HEK293 (cell line): ENCODE measurements around the gene EZH2.

ENCODE experiments used
- CTCF ChIA-PET: fragments of 350-600 bp; formaldehyde crosslinking; extraction: SDS; loops from one replicate; lab custom pipeline; 2021; ENCODE audit warnings: antibody characterized with exemption; lab: Yijun Ruan, JAX
- POLR2A ChIA-PET: fragments of 300-600 bp; formaldehyde crosslinking; extraction: SDS; loops from one replicate; lab custom pipeline; 2020; ENCODE audit warnings: antibody characterized with exemption, inconsistent platforms; lab: Yijun Ruan, JAX
- H3K27ac ChIP-seq: fragments of 200-500 bp; sonication (Bioruptor generic); 2 replicates; pipeline ENCODE4 v1.5.1; 2014; ENCODE audit warnings: low read depth, low read length, control low read depth, inconsistent platforms; ENCODE audit errors: extremely low read depth
- H3K36me3 ChIP-seq, 2 experiments: fragments of 200-500 bp in 1 of 2; sonication (Bioruptor generic) in 1 of 2; 1 replicate in 1 of 2; 2 replicates in 1 of 2; pipeline ENCODE4 v1.5.1; 2014 to 2017; ENCODE audit warnings: inconsistent platforms in 2 of 2, low read length in 2 of 2; ENCODE audit not compliant: control insufficient read depth in 2 of 2, insufficient read depth in 1 of 2
- H3K4me1 ChIP-seq: fragments of 200-500 bp; sonication (Bioruptor generic); 2 replicates; pipeline ENCODE4 v1.5.1; 2014; ENCODE audit warnings: mild to moderate bottlenecking, low read length, inconsistent platforms; ENCODE audit not compliant: control insufficient read depth, insufficient read depth
- H3K4me3 ChIP-seq: 2 replicates; pipeline ENCODE4 v1.5.1; 2011; ENCODE audit warnings: low read depth, mild to moderate bottlenecking, control low read depth, low read length, moderate library complexity
- H3K9me3 ChIP-seq: fragments of 200-500 bp; sonication (Bioruptor generic); 2 replicates; pipeline ENCODE4 v1.5.1; 2014; ENCODE audit warnings: low read depth, low read length, inconsistent platforms; ENCODE audit not compliant: control insufficient read depth, insufficient read depth
- BCL11A ChIP-seq: fragments of 450-650 bp; formaldehyde crosslinking; IDR thresholded peaks from 2 replicates; pipeline ENCODE4 v1.5.1; 2016; ENCODE audit warnings: low read depth, missing biosample characterization, missing genetic modification characterization
- HOXD13 ChIP-seq: sonication (generic); formaldehyde crosslinking; IDR thresholded peaks from 2 replicates; pipeline ENCODE4 v1.8.0; 2022; ENCODE audit warnings: missing genetic modification reagents, borderline replicate concordance
- INSM2 ChIP-seq: fragments of 450-650 bp; formaldehyde crosslinking; IDR thresholded peaks from 2 replicates; pipeline ENCODE4 v1.5.1; 2016; ENCODE audit warnings: missing biosample characterization, missing genetic modification characterization
- PRDM2 ChIP-seq: fragments of 450-650 bp; formaldehyde crosslinking; IDR thresholded peaks from 2 replicates; pipeline ENCODE4 v1.5.1; 2016; ENCODE audit warnings: missing biosample characterization, missing genetic modification characterization, borderline replicate concordance
- SALL2 ChIP-seq: fragments of 450-650 bp; formaldehyde crosslinking; IDR thresholded peaks from 2 replicates; pipeline ENCODE4 v1.5.0; 2017; ENCODE audit warnings: missing biosample characterization, mild to moderate bottlenecking, missing genetic modification characterization, borderline replicate concordance
- SCRT1 ChIP-seq: fragments of 450-650 bp; formaldehyde crosslinking; IDR thresholded peaks from 2 replicates; pipeline ENCODE4 v1.5.1; 2016; ENCODE audit warnings: missing biosample characterization, missing genetic modification characterization, borderline replicate concordance
- SP7 ChIP-seq: fragments of 450-650 bp; formaldehyde crosslinking; IDR thresholded peaks from 2 replicates; pipeline ENCODE4 v1.5.1; 2016; ENCODE audit warnings: missing biosample characterization, missing genetic modification characterization
- TCF7L2 ChIP-seq: IDR thresholded peaks from 2 replicates; pipeline ENCODE4 v1.6.1; 2011; ENCODE audit warnings: low read depth, mild to moderate bottlenecking, inconsistent platforms, low read length, moderate library complexity, borderline replicate concordance
- ZNF10 ChIP-seq: fragments of 450-650 bp; formaldehyde crosslinking; IDR thresholded peaks from 2 replicates; pipeline ENCODE4 v1.5.1; 2017; ENCODE audit warnings: missing biosample characterization, missing genetic modification characterization
- ZNF112 ChIP-seq: fragments of 450-650 bp; formaldehyde crosslinking; IDR thresholded peaks from 2 replicates; pipeline ENCODE4 v1.5.0; 2017; ENCODE audit warnings: missing biosample characterization, missing genetic modification characterization
- ZNF146 ChIP-seq: fragments of 450-650 bp; formaldehyde crosslinking; IDR thresholded peaks from 2 replicates; pipeline ENCODE4 v1.5.1; 2016; ENCODE audit warnings: missing biosample characterization, missing genetic modification characterization
- ZNF157 ChIP-seq: fragments of 450-650 bp; formaldehyde crosslinking; IDR thresholded peaks from 2 replicates; pipeline ENCODE4 v1.5.1; 2016; ENCODE audit warnings: missing biosample characterization, missing genetic modification characterization
- ZNF211 ChIP-seq: fragments of 450-650 bp; formaldehyde crosslinking; IDR thresholded peaks from 2 replicates; pipeline ENCODE4 v1.5.1; 2016; ENCODE audit warnings: low read depth, missing biosample characterization, missing genetic modification characterization
- ZNF23 ChIP-seq: fragments of 450-650 bp; formaldehyde crosslinking; IDR thresholded peaks from 2 replicates; pipeline ENCODE4 v1.5.1; 2016; ENCODE audit warnings: missing biosample characterization, missing genetic modification characterization, borderline replicate concordance
- ZNF266 ChIP-seq: fragments of 450-650 bp; formaldehyde crosslinking; IDR thresholded peaks from 2 replicates; pipeline ENCODE4 v1.5.1; 2016; ENCODE audit warnings: missing biosample characterization, missing genetic modification characterization, low read depth
- ZNF280D ChIP-seq: fragments of 450-650 bp; formaldehyde crosslinking; IDR thresholded peaks from 2 replicates; pipeline ENCODE4 v1.5.1; 2016; ENCODE audit warnings: missing biosample characterization, missing genetic modification characterization
- ZNF488 ChIP-seq: fragments of 450-650 bp; formaldehyde crosslinking; IDR thresholded peaks from 2 replicates; pipeline ENCODE4 v1.5.1; 2016; ENCODE audit warnings: missing biosample characterization, missing genetic modification characterization
- ZNF514 ChIP-seq: fragments of 450-650 bp; formaldehyde crosslinking; IDR thresholded peaks from 2 replicates; pipeline ENCODE4 v1.5.1; 2016; ENCODE audit warnings: missing biosample characterization, missing genetic modification characterization
- ZNF600 ChIP-seq: fragments of 450-650 bp; formaldehyde crosslinking; IDR thresholded peaks from 2 replicates; pipeline ENCODE4 v1.5.1; 2016; ENCODE audit warnings: missing biosample characterization, missing genetic modification characterization
- ZNF664 ChIP-seq: fragments of 450-650 bp; formaldehyde crosslinking; IDR thresholded peaks from 2 replicates; pipeline ENCODE4 v1.5.1; 2016; ENCODE audit warnings: missing biosample characterization, missing genetic modification characterization
- ZNF785 ChIP-seq: fragments of 450-650 bp; formaldehyde crosslinking; IDR thresholded peaks from 2 replicates; pipeline ENCODE4 v1.5.1; 2016; ENCODE audit warnings: missing biosample characterization, missing genetic modification characterization
- ZXDB ChIP-seq: fragments of 450-650 bp; formaldehyde crosslinking; IDR thresholded peaks from 2 replicates; pipeline ENCODE4 v1.5.1; 2016; ENCODE audit warnings: missing biosample characterization, missing genetic modification characterization

The EZH2 gene

GRCh38 chr7:148831782-148832181 is 52.3 kb downstream of the EZH2 start (continued):
- TF ChIP-seq PRDM2 (tag by site-specific recombination) (no peak), ZNF785 (tag by site-specific recombination) (no peak), ZNF266 (tag by site-specific recombination) (no peak), ZNF664 (tag by site-specific recombination) (peak; percentile 83), ZXDB (tag by site-specific recombination) (no peak), SCRT1 (tag by site-specific recombination) (no peak), ZNF280D (no peak), BCL11A (tag by site-specific recombination) (no peak)

GRCh38 chr7:148830897-148831692 is 53.0 kb downstream of the EZH2 start:
- Histone ChIP-seq H3K36me3 (peaks cover 0 to 39% of the 10 kb centered on the region in 2 experiments), H3K4me1 (no peaks in the 10 kb centered on the region), H3K9me3 (no peaks in the 10 kb centered on the region), H3K4me3 (no peak overlapping the region)
- POLR2A ChIA-PET: no interaction called here
- TF ChIP-seq ZNF600 (tag by site-specific recombination) (no peak), ZNF157 (tag by site-specific recombination) (no peak), ZNF112 (tag by site-specific recombination) (no peak), ZNF514 (tag by site-specific recombination) (no peak), HOXD13 (CRISPR knock-in tag) (no peak), SP7 (tag by site-specific recombination) (no peak)
- TF ChIP-seq, all 188 proteins: peak for 0
- CTCF ChIA-PET: interaction anchor here (0.5 to 0.6 kb wide), 2 partner anchors 11 to 748 kb away, joined by 3 to 6 read pairs; no protein-coding TSS in a partner anchor
- no peak overlapping the region for H3K27ac ChIP-seq

GRCh38 chr7:148828965-148829364 is 55.1 kb downstream of the EZH2 start:
- H3K4me1 ChIP-seq: no peaks in the 10 kb centered on the region
- H3K9me3 ChIP-seq: no peaks in the 10 kb centered on the region
- CTCF ChIA-PET: no interaction called here
- H3K27ac ChIP-seq: no peak overlapping the region
- H3K4me3 ChIP-seq: no peak overlapping the region
- H3K36me3 ChIP-seq: peaks cover 0 to 40% of the 10 kb centered on the region in 2 experiments
- POLR2A ChIA-PET: no interaction called here
- no peak for TF ChIP-seq TCF7L2
- no peak for TF ChIP-seq ZNF23 (tag by site-specific recombination)
- TF ChIP-seq INSM2 (tag by site-specific recombination): no peak
- TF ChIP-seq ZNF10 (tag by site-specific recombination): no peak
- TF ChIP-seq ZNF146: no peak
- TF ChIP-seq ZNF488 (tag by site-specific recombination): no peak
- no peak for TF ChIP-seq SALL2 (tag by site-specific recombination)
- no peak for TF ChIP-seq ZNF211 (tag by site-specific recombination)
